HG03378 (cell line): ENCODE results near the gene OTOP3.

ENCODE experiments used
- ATAC-seq: cut with Tn5 transposase; IDR thresholded peaks from one replicate; pipeline ENCODE4 v1.9.1; 2021; ENCODE audit warnings: mild to moderate bottlenecking, moderate library complexity; ENCODE audit not compliant: unreplicated experiment

The OTOP3 gene

DNA sequence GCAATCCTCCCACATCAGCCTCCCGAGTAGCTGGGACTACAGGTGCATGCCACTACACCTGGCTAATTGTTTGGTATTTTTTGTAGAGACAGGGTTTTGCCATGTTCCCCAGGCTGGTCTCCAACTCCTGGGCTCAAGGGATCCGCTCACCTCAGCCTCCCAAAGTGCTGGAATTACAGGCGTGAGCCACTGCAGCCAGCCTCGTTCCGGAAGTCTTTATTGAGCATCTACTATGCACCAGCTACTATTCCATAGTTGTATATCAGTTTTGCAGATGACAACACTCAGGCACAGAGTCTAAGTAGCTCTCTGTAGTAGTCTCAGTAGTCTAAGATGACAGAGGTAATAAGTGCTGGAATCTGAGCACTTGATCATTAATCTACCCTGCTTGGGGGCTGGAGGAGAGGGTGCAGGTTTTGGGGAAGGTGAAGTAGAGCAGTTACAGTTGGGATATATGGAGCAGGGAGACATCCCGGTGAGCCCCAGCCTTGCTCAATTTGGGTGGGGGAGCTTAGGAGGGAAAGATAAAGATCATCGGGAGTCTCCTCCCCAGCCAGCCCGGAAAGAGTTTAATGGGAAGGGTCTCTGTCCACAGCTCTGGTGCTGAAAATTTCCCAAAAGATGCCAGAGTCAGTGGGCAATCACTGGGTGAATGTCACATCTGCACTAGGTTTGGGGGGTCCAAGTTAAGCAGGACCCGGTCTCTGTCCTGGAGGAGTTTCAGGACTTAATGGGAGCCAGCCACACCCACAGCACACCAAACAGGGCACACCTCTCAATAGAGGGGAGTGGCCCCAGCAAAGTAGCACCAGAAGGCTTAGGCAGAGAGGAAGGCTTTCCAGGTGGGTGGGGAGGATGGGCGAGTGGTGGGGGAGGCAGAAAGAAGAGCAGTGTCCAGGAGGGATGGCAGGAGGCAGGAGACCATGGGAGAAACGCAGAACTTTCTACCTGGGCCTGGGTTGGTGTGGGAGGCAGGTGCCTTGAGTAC lies 1.7 kb downstream of the OTOP3 start:
- no peak for ATAC-seq

DNA sequence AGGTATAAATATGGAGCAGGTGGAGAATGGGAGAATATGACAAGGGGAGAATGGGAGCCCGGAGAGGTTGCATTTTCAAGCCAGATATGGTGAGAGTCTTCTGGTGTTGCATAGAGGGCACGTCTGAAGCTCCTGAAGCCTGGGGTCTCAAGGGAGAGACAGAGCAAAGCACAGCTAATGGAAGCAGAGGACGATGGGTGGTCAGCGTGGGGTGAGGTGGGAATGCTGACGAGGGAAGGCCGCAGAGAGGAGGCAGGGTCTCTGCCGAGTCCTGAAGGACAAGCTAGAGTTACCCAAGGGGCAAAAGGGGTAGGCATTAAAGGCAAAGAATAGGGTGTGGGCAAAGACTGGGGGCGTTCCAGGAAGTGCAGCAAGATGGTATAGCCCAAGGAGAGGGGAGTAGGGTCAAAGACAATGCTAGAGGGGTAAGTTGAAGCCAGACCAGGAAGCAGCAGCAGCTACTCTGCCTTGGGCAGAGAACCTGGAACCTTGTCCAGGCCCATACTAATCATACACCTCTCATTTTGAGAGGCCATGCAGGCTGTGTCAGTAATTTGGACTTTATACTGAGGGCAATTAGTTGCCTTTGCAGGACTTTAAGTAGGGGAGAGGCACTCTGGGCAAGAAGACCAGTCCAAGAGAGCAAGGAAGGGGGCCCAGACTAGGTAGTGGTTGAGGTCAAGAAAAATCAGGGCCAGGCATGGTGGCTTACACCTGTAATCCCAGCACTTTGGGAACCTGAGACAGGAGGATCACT lies 2.7 kb downstream of the OTOP3 start:
- no peak for ATAC-seq

DNA sequence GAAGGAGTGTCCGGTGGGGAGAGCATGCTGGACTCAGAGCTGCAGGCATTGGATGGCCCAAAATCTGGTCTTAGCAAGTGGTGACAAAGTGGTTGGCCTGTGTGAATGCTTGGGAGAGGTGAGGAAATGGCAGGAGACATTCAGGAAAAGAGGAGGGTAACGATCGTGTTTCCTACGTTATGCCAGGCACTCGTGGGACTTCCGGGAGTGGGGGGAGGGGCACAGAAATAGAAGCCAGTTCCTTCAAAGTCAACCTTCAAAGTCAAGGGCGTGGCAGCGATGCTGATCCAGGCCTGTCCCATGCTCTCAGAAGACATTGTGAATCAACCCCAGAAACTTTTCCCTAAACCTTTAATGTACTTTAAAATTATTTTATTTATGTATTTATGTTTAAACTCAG lies 3.8 kb downstream of the OTOP3 start:
- no peak for ATAC-seq

DNA sequence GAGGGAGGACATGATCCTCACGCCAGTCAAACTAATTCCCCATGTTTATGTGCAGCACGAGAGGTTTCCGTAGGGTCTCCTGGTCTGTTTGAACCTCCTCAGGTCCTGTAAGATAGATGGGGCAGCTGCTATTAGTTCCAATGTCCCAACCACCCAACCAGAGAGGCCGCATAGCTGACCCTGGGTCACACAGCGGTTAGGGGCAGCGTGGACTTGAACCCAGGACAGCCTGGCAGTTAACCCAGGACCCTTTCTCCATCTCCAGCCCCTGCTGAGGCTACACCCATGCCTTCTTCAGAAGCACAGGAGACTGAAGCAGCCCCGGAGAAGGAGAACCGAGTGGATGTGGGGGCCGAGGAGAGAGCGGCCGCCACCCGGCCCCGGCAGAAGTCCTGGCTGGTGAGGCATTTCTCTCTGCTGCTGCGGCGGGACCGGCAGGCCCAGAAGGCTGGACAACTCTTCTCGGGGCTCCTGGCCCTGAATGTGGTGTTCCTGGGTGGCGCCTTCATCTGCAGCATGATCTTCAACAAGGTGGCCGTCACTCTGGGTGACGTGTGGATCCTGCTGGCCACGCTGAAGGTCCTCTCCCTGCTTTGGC lies 5.5 kb downstream of the OTOP3 start:
- ATAC-seq, result no peak

DNA sequence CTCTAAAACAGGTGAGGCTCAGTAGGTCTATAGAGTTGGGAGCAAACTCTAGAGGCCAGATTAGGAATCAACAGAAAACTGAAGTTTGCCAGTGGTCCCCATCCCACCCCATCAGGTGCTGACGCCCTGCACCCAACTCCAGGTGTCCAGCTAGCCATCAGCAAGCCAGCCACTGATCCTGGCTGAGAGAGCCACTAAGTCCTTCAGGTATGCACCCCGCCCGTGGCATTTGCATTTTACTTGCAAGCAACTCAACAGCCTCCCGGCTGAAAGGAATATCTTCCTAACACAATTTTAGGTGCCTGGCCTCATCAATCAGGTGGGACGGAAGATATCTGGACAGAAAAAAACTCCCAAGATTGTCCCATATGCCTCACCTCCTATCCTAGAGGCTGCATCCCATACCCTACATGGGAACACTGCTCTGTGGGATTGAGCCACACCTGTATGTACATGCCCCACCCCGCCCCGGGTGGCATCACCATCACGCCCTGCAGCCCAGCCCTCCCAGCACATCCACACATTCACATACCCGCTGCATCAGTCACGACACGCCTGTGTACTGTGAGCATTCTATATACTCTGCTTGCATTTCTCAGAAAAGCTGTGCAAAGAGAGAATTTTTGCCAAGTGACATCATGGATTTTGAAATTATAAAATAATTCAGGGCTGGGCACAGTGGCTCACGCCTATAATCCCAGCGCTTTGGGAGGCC lies 8.3 kb downstream of the OTOP3 start:
- ATAC-seq, result no peak

DNA sequence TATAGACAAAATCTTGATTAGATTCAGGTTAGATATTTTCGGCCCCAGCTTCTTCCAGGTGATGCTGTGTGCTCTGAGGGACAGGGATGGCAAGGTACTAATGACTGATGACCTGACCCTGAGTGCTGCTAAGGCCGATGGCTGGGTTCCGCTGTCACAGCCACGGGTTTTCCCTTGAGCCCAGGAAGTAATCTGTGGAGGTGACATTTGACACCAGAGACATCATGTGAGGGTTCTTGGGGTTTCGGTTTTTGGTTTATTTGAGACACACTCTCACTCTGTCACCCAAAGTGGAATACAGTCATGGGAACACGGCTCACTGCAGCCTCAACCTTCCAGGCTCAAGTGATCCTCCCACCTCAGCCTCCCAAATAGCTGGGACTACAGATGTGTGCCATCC lies 9.8 kb downstream of the OTOP3 start:
- ATAC-seq, result no peak

DNA sequence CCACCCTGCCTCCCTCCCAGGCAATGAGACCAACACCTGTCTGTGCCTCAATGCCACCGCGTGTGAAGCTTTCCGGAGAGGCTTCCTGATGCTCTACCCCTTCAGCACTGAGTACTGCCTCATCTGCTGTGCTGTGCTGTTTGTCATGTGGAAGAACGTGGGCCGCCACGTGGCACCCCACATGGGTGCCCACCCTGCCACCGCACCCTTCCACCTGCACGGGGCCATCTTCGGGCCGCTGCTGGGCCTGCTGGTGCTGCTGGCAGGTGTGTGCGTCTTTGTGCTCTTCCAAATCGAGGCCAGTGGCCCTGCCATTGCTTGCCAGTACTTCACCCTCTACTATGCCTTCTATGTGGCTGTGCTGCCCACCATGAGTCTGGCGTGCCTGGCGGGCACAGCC lies 10.9 kb downstream of the OTOP3 start:
- ATAC-seq, result no peak

DNA sequence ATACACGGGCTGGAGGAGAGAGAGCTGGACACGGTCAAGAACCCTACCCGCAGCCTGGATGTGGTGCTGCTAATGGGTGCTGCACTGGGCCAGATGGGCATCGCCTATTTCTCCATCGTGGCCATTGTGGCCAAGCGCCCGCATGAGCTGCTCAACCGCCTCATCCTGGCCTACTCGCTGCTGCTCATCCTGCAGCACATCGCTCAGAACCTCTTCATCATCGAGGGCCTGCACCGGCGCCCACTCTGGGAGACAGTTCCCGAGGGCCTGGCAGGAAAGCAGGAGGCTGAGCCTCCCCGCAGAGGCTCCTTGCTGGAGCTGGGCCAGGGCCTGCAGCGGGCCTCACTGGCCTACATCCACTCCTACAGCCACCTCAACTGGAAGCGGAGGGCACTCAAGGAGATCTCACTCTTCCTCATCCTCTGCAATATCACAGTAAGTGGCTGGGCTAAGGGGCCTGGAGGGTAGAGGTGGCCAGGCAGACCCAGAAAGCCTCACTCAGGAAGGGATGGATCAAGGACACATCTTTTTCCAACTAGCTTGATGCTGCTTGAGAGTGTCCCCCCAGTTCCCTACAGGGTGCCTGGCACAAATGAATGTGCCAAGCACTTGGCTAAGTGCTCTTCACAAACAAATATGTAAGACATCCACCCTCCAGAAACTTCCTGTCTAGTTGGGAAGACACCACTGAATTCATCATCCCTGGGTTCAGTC lies 11.5 kb downstream of the OTOP3 start:
- no peak for ATAC-seq

DNA sequence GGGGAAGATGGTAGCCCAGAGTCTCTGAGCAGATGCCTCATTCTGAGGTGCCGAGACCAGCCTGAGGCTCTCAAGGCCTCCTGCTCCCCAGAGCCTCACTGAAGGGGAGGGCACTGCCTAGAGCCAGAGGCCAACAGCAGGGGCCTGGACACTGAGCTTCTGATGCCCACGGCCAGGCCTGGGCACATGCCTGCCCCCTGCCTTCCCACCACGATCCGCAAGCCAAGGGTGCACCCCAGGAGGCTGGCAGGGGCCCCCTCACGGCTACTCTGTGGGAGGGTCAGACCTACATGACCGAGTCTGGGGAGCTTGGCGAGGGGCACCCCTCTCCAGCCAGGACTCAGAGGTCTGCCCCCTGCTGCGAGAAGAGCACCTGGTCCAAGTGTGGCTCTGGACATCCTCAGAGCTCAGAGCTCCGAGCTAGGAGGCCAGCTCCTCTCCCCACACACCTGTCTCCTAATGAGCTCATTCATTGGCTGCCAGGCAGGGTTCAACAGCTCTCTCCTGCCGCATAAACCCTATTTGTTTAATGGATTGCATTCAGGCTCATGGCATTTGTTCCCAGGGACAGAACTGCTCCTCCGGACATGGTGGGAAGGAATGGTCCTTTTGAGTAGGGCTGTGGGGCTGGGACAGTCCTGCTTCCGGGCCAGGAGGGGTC lies 13.9 kb downstream of the OTOP3 start:
- no peak for ATAC-seq

DNA sequence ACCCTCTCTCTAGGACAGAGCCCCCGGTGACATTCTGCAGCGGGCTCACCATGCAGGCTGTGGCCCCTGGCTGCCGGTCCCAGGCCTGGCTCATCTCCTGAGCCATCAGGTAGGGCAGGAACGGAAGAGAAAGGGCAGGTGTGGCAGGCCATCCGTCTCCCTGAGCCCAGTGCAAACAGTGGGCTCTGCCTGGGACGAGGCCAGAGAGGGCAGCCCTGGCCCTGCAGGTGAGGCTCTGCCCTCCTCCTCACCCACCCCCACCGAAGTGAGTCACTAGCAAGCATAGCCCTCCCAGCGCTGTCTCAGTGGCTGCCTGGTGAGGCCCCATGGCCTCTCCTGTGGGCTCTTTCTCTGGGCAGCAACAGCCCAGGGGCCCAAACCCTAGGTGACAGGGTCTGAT lies 14.5 kb downstream of the OTOP3 start:
- no peak for ATAC-seq

DNA sequence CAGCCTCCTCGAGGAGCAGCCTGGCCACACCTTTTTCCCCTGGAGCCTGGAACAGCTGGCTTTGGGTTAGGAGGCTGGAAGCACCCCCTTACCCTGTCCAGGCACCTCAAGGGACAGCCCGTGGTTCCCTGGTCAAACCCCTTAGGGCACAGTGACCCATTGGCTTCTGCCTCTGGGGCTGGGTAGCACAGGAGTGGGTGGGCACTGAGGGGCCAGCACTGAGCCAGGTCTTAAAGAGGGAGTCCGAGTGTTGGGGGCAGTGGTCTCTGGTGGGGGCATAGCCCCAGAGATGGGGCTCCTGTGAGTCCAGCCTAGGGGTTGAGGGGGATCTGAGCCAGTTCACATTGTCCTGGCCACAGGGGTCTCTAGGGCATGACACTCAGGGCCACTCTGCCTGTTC lies 15.4 kb downstream of the OTOP3 start:
- no peak for ATAC-seq

DNA sequence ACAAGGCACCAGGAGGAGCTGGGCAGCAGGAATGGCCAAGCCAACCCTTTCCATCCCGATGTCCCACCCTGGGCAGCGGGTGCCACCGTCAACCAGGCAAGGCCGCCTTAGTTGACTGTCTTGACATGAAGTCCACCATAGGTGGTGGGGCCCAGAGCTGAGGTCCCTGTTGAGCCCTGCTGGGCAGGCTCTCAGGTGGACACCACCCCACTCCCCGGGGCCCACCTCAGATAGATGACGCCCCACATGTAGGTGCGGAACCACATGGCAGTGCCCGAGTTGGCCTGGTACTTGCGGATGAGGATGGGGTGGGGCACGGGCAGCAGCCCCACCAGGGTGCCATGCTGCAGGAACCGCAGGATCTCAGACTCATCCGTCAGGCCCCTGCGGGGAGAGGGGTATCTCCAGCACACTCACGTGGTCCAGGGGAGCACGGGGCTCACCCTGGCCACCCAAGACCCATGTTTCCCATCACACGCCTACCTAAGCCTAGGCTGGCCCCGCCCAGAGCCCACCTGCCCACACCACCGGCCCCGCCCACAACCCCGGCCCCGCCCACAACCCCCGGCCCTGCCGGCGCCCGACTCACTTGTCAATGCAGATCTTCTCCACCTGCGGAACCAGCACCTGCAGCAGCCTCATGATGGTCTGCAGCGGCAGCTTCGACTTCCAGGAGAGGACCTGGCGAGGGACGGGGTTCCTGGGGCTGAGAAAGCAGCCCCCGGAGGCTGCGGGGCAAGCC lies 16.2 kb downstream of the OTOP3 start:
- ATAC-seq, result no peak

DNA sequence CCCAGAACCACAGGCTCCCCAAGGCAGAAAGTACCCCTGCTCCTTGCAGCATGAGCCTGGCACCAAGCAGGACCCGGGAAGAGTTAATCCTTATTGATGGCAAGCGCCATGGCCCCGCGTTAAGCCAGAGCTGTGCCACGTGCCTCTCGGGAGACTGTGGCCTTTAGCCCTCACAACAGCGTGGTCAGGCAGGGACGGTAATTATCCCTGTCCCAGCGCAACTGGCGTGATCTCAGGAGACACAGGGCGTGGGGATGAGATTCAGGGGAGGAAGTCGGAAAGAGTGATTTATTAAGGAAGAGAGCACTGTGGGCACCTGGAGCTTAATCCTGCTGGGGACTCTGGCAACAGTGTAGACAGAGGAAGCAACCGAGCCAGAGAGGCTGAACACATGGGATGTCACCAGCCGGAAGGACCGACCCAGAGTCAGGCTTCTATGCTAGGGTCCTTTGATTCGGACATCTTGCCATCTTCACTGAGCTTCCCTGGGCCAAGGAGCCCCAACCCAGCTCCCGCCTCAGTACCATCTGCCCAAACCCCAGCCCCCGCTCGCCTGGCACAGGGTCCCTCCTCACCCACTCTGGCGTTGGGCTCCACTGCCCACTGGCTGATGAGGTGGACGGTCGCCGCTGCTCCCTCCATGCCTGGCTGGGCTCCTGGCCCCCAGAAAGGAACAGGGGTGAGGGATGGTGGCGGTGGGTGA lies 16.9 kb downstream of the OTOP3 start:
- ATAC-seq, result no peak

DNA sequence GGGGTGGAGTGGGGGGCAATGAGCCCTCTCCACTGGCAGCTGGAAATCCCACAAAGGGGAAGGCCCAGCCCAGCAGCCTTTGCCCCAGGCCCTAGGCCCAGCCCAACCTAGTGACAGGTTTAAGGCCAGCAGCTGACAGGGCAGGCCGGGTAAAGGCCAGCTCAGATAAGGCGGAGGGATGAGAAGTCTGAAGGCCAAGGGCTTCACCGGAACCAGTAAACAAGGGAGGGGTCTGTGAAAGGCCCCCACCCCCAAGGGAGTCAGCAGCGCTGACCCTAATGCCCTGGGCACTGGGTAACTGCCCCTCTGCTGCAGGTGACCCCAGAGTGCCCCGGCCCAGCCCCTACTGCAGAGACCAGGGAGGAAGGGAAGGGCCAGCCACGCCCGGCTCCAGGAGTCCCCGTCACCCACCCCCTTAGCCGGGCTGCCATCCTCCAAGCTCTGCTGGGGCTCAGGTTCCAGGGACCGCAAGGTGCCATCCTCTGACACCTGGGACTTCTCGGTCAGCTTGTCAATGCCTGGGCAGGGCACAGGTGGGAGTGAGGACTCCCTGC lies 17.5 kb downstream of the OTOP3 start:
- no peak for ATAC-seq

DNA sequence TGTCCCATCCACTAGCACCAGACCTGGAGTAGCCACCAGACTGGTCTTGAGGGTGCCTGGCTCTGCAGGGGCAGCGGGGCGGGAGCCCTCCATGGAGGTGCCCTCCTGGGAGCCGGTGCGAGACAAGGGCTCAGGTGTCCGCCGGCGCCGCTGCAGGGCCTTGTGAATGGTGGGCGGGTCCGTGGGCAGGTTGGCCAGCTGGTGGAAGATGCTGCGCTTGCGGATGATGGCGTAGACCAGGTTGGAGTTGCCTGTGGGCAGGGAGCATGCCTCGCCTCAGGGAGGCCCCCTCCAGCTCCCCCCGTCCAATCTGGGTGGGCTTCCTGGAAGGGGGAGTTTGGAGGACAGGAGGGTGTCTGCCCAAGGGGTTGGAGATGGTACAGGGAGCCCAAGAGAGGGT lies 18.4 kb downstream of the OTOP3 start:
- no peak for ATAC-seq

DNA sequence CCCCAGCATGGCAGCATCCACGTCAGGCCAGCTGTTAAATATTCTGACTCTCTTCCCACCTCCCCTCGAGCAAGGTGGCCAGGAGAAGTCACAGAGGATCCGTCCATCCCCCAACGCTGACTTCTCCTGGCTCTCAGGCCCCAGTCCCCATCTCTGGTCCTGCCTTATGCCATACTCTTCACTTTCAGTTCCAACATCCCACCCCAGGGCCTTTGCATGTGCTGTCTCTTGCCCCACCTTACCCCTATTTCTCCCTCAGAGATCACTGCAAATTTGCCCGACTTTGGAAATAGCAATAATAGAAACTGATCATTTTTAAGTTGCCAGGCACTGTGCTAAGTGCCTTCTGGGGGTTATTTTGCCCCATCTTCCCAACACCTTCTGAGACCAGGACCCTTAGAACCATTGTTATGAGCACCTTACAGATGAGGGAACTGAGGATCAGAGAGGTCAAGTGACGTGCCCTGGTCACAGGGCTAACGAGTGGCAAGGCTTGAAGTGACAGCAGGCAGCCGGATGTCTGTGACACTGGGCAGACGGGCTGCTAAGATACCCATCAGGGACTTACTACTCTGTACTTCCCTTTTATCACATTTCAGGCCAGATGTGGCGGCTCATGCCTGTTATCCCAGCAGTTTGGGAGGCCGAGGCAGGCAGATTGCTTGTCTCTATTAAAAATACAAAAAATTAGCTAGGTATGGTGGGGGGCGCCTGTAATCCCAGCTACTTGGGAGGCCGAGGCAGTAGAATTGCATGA lies 19.1 kb downstream of the OTOP3 start:
- ATAC-seq, result no peak

DNA sequence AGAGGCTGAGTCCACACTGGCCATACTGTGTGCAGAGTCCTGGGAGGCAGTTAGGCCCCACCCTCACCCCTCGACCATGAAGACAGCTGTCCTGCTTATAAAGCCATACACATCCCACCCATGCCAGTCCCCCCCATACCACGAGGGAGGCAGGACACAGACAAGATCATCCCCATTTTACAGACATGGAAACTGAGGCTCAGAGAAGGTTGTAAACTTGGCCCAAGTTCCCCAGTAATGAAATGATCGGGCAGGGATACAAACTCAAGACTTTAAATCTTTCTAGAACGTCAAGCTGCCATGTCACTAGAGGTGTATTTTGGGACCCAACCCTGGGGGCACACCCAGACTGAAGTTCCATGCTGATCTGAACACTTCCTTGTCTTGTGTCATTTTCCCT lies 20.4 kb downstream of the OTOP3 start:
- ATAC-seq, result no peak
